ENCODE results near the gene SLC10A7.

The SLC10A7 gene

DNA sequence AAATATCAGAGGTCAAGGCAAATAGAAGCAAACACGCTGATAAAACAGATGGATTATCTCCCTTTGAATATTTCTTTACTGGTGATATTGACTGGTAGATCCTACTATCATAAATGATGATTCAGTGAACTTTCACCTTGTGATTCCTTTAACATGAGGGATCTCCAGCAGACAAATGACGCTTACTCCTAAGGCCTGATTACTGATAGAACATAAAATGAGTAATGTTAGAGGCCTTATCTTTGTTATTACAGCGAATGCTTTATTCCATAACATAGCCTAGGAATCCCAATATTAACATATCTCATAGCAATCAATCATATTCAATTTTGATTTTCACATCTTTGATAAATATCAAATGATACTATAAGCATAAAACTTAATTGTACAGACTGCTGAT, 152.3 kb downstream of the SLC10A7 start:
- H3F3A ChIP-seq (ENCODE audit: insufficient read depth, low read length): no peaks in the 10 kb centered on the region

DNA sequence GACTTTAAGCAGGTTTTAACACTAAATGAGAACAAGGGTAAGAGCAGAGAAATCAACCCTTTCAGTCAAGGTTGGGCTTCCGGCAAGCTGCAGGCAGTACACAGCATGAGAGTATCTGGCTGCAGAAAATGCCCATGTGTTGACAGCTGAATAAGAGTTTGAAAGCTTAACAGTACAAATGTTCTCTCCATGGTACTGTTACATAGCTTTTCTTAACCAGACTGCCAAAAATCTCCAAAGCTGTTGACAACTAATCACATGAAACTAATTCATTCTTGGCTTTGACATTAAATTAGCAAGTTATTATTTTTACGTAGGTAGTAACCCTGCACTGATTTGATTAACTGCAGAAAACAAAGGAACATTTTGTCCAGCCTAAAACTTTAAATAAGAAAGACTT, 153.5 kb downstream of the SLC10A7 start:
- H3K27me3 ChIP-seq (replicated peaks; ENCODE audit: insufficient read depth, low read length): no peaks in the 10 kb centered on the region
- H3K4me3 ChIP-seq (ENCODE audit: low read length): no peak overlapping the region
- no peaks in the 10 kb centered on the region for H3K79me2 ChIP-seq (ENCODE audit: low read length)
- H4K20me1 ChIP-seq (ENCODE audit: insufficient read depth, low read length): no peaks in the 10 kb centered on the region
- no peaks in the 10 kb centered on the region for H3K36me3 ChIP-seq (replicated peaks; ENCODE audit: insufficient read depth, low read length)
- peaks cover 3% of the 10 kb centered on the region; the same call in 1 of the 2 replicates for H3K4me1 ChIP-seq (ENCODE audit: low read length)
- H3K27ac ChIP-seq (ENCODE audit: low read length): no peak overlapping the region
- 0 out of 2 replicates have a peak, but pooled peaks cover 3% of the 10 kb centered on the region for H3F3A ChIP-seq (ENCODE audit: insufficient read depth, low read length)
- H2AFZ ChIP-seq (ENCODE audit: low read length): no peak overlapping the region
- no peak overlapping the region for H3K4me2 ChIP-seq (ENCODE audit: low read depth, low read length)
- no peaks in the 10 kb centered on the region; the same call in 1 of the 2 replicates for H3K9me2 ChIP-seq (replicated peaks; ENCODE audit: insufficient read depth, low read length)
- TF ChIP-seq EZH2phosphoT487 (IDR thresholded peaks at IDR 0.05; ENCODE audit: low read length) (no peak), EZH2 (optimal IDR thresholded peaks at IDR 0.05; ENCODE audit: low read depth, low read length) (no peak)
- TF ChIP-seq, protein P1, sequence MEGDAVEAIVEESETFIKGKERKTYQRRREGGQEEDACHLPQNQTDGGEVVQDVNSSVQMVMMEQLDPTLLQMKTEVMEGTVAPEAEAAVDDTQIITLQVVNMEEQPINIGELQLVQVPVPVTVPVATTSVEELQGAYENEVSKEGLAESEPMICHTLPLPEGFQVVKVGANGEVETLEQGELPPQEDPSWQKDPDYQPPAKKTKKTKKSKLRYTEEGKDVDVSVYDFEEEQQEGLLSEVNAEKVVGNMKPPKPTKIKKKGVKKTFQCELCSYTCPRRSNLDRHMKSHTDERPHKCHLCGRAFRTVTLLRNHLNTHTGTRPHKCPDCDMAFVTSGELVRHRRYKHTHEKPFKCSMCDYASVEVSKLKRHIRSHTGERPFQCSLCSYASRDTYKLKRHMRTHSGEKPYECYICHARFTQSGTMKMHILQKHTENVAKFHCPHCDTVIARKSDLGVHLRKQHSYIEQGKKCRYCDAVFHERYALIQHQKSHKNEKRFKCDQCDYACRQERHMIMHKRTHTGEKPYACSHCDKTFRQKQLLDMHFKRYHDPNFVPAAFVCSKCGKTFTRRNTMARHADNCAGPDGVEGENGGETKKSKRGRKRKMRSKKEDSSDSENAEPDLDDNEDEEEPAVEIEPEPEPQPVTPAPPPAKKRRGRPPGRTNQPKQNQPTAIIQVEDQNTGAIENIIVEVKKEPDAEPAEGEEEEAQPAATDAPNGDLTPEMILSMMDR (IDR thresholded peaks at IDR 0.05; ENCODE audit: low read length): no peak
- no peak overlapping the region for H3K9ac ChIP-seq (ENCODE audit: low read length)
- H3K9me3 ChIP-seq (replicated peaks; ENCODE audit: insufficient read depth, low read length): no peaks in the 10 kb centered on the region
- DNase-seq: no peak

More for the DNA sequence above, 152.3 kb downstream of the SLC10A7 start:
- no peak overlapping the region for H3K4me2 ChIP-seq (ENCODE audit: low read depth, low read length)
- no peak for DNase-seq
- no peak overlapping the region for H3K27ac ChIP-seq (ENCODE audit: low read length)
- H3K9ac ChIP-seq (ENCODE audit: low read length): no peak overlapping the region
- H3K36me3 ChIP-seq (replicated peaks; ENCODE audit: insufficient read depth, low read length): no peaks in the 10 kb centered on the region
- no peaks in the 10 kb centered on the region for H3K9me3 ChIP-seq (replicated peaks; ENCODE audit: insufficient read depth, low read length)
- H2AFZ ChIP-seq (ENCODE audit: low read length): no peak overlapping the region
- H3K79me2 ChIP-seq (ENCODE audit: low read length): no peaks in the 10 kb centered on the region
- H3K4me1 ChIP-seq (ENCODE audit: low read length): no peaks in the 10 kb centered on the region
- no peak for TF ChIP-seq EZH2phosphoT487 (IDR thresholded peaks at IDR 0.05; ENCODE audit: low read length)
- TF ChIP-seq, protein P1 (IDR thresholded peaks at IDR 0.05; ENCODE audit: low read length): no peak
- TF ChIP-seq EZH2 (optimal IDR thresholded peaks at IDR 0.05; ENCODE audit: low read depth, low read length): no peak
- no peak overlapping the region for H3K4me3 ChIP-seq (ENCODE audit: low read length)
- H3K27me3 ChIP-seq (replicated peaks; ENCODE audit: insufficient read depth, low read length): no peaks in the 10 kb centered on the region
- no peaks in the 10 kb centered on the region; the same call in 1 of the 2 replicates for H3K9me2 ChIP-seq (replicated peaks; ENCODE audit: insufficient read depth, low read length)
- no peaks in the 10 kb centered on the region for H4K20me1 ChIP-seq (ENCODE audit: insufficient read depth, low read length)

DNA sequence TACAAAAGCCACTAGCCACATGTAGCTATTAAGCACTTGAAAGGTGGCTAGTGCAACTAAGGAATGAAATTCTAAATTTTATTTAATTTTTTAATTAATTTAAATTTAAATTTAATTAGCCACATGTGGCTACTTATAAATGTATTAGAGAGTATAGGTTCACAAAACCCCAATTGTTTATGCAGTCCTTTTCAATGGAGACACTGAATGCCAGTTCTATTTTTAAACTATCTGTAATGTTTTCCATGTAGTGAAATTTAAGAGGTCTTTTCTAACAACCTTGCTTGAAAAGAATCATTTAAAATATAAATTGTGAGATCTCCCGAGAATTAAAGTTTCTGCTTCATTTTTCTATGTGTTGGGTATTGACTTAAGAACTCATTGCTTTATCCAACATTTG, 154.4 kb downstream of the SLC10A7 start:
- Histone ChIP-seq H3K27ac (ENCODE audit: low read length) (no peak overlapping the region), H3K36me3 (replicated peaks; ENCODE audit: insufficient read depth, low read length) (no peaks in the 10 kb centered on the region), H2AFZ (ENCODE audit: low read length) (no peak overlapping the region), H3K4me2 (ENCODE audit: low read depth, low read length) (no peak overlapping the region), H3K79me2 (ENCODE audit: low read length) (no peaks in the 10 kb centered on the region), H3K4me3 (ENCODE audit: low read length) (no peak overlapping the region), H3K9me3 (replicated peaks; ENCODE audit: insufficient read depth, low read length) (no peaks in the 10 kb centered on the region), H3K9ac (ENCODE audit: low read length) (no peak overlapping the region), H4K20me1 (ENCODE audit: insufficient read depth, low read length) (no peaks in the 10 kb centered on the region), H3K27me3 (replicated peaks; ENCODE audit: insufficient read depth, low read length) (no peaks in the 10 kb centered on the region), H3F3A (ENCODE audit: insufficient read depth, low read length) (0 out of 2 replicates have a peak, but pooled peaks cover 3% of the 10 kb centered on the region), H3K9me2 (replicated peaks; ENCODE audit: insufficient read depth, low read length) (no peaks in the 10 kb centered on the region; the same call in 1 of the 2 replicates), H3K4me1 (ENCODE audit: low read length) (peaks cover 3% of the 10 kb centered on the region; the same call in 1 of the 2 replicates)
- TF ChIP-seq EZH2phosphoT487 (IDR thresholded peaks at IDR 0.05; ENCODE audit: low read length) (no peak), EZH2 (optimal IDR thresholded peaks at IDR 0.05; ENCODE audit: low read depth, low read length) (no peak)
- TF ChIP-seq, protein P1 (IDR thresholded peaks at IDR 0.05; ENCODE audit: low read length): no peak
- DNase-seq: no peak
